ENCODE data around the gene AK8.

The AK8 gene

GRCh38 chr9:132697230-132697629 is 180.9 kb downstream of the AK8 start:
- H3K9me3 ChIP-seq (ENCODE audit: control extremely low read depth in 1 of 5, control insufficient read depth in 4 of 5, insufficient read depth in 2 of 5, low read depth in 1 of 5, low read length in 4 of 5) = peaks cover 5 to 23% (median 8%) of the 10 kb centered on the region in 5 experiments
- H3K27me3 ChIP-seq (replicated peaks in 2 of 5; ENCODE audit: control insufficient read depth in 4 of 5, insufficient read depth in 5 of 5, low read length in 4 of 5) = no peaks in the 10 kb centered on the region
- peaks cover 0 to 4% (median 3%) of the 10 kb centered on the region in 4 experiments for H3K36me3 ChIP-seq (ENCODE audit: control insufficient read depth in 4 of 4, insufficient read depth in 4 of 4, low read length in 3 of 4)
- POLR2A ChIA-PET = no interaction called here
- peak in 2 of 3 donors; percentile 18 to 36 for DNase-seq
- no peaks in the 10 kb centered on the region for H3K4me1 ChIP-seq (ENCODE audit: control extremely low read depth in 1 of 4, control insufficient read depth in 4 of 4, insufficient read depth in 4 of 4, low read length in 3 of 4)
- CTCF ChIA-PET = interaction anchor here (1.0 to 2.1 kb wide), 2 partner anchors 9 to 72 kb away, joined by 3 to 5 read pairs; no protein-coding TSS in a partner anchor
- H3K27ac ChIP-seq (ENCODE audit: insufficient read depth in 1 of 2, low read depth in 1 of 2, low read length in 2 of 2, poor library complexity in 1 of 2, severe bottlenecking in 2 of 2) = no peak overlapping the region
- no peak overlapping the region for H3K4me3 ChIP-seq (ENCODE audit: control insufficient read depth in 1 of 7, extremely low read depth in 1 of 7, insufficient read depth in 4 of 7, low read depth in 2 of 7, low read length in 6 of 7)

GRCh38 chr9:132694144-132694543 is 183.9 kb downstream of the AK8 start:
- peaks cover 5 to 27% (median 18%) of the 10 kb centered on the region in 4 experiments for H3K36me3 ChIP-seq (ENCODE audit: control insufficient read depth in 4 of 4, insufficient read depth in 4 of 4, low read length in 3 of 4)
- H3K27ac ChIP-seq (ENCODE audit: insufficient read depth in 1 of 2, low read depth in 1 of 2, low read length in 2 of 2, poor library complexity in 1 of 2, severe bottlenecking in 2 of 2) = no peak overlapping the region
- H3K27me3 ChIP-seq (replicated peaks in 2 of 5; ENCODE audit: control insufficient read depth in 4 of 5, insufficient read depth in 5 of 5, low read length in 4 of 5) = no peaks in the 10 kb centered on the region
- no peak overlapping the region for H3K4me3 ChIP-seq (ENCODE audit: control insufficient read depth in 1 of 7, extremely low read depth in 1 of 7, insufficient read depth in 4 of 7, low read depth in 2 of 7, low read length in 6 of 7)
- ChIA-PET CTCF (interaction anchor here (0.9 to 4.4 kb wide), 6 partner anchors 13 to 231 kb away, joined by 3 to 28 read pairs (median 4); no protein-coding TSS in a partner anchor), POLR2A (no interaction called here)
- H3K9me3 ChIP-seq (ENCODE audit: control extremely low read depth in 1 of 5, control insufficient read depth in 4 of 5, insufficient read depth in 2 of 5, low read depth in 1 of 5, low read length in 4 of 5) = peaks cover 5 to 23% (median 8%) of the 10 kb centered on the region in 5 experiments
- H3K4me1 ChIP-seq (ENCODE audit: control extremely low read depth in 1 of 4, control insufficient read depth in 4 of 4, insufficient read depth in 4 of 4, low read length in 3 of 4) = no peaks in the 10 kb centered on the region
- DNase-seq = peak; percentile 72 to 82 (median 78)
- no CpG with 5 or more reads among the region's 2 CpGs for WGBS (ENCODE audit: insufficient coverage)

GRCh38 chr9:132690696-132691095 is 187.4 kb downstream of the AK8 start:
- ChIA-PET CTCF (no interaction called here), POLR2A (no interaction called here)
- DNase-seq = no peak
- H3K36me3 ChIP-seq (ENCODE audit: control insufficient read depth in 4 of 4, insufficient read depth in 4 of 4, low read length in 3 of 4) = peaks cover 18 to 59% (median 37%) of the 10 kb centered on the region in 4 experiments
- no peak overlapping the region for H3K27ac ChIP-seq (ENCODE audit: insufficient read depth in 1 of 2, low read depth in 1 of 2, low read length in 2 of 2, poor library complexity in 1 of 2, severe bottlenecking in 2 of 2)
- 100% methylated on average over 1 of the region's 1 CpG for WGBS (ENCODE audit: insufficient coverage)
- H3K9me3 ChIP-seq (ENCODE audit: control extremely low read depth in 1 of 5, control insufficient read depth in 4 of 5, insufficient read depth in 2 of 5, low read depth in 1 of 5, low read length in 4 of 5) = peaks cover 0 to 2% (median 0%) of the 10 kb centered on the region in 5 experiments
- no peak overlapping the region for H3K4me3 ChIP-seq (ENCODE audit: control insufficient read depth in 1 of 7, extremely low read depth in 1 of 7, insufficient read depth in 4 of 7, low read depth in 2 of 7, low read length in 6 of 7)
- H3K27me3 ChIP-seq (replicated peaks in 2 of 5; ENCODE audit: control insufficient read depth in 4 of 5, insufficient read depth in 5 of 5, low read length in 4 of 5) = no peaks in the 10 kb centered on the region
- no peaks in the 10 kb centered on the region for H3K4me1 ChIP-seq (ENCODE audit: control extremely low read depth in 1 of 4, control insufficient read depth in 4 of 4, insufficient read depth in 4 of 4, low read length in 3 of 4)

GRCh38 chr9:132683873-132684272 is 194.2 kb downstream of the AK8 start:
- H3K4me1 ChIP-seq (ENCODE audit: control extremely low read depth in 1 of 4, control insufficient read depth in 4 of 4, insufficient read depth in 4 of 4, low read length in 3 of 4) = no peaks in the 10 kb centered on the region
- no peak for DNase-seq
- 100% methylated on average over 1 of the region's 1 CpG for WGBS (ENCODE audit: insufficient coverage)

GRCh38 chr9:132681561-132681960 is 196.5 kb downstream of the AK8 start:
- H3K36me3 ChIP-seq (ENCODE audit: control insufficient read depth in 4 of 4, insufficient read depth in 4 of 4, low read length in 3 of 4) = peaks cover 17 to 60% (median 42%) of the 10 kb centered on the region in 4 experiments
- WGBS (ENCODE audit: insufficient coverage) = 100% methylated on average over 1 of the region's 5 CpGs
- ChIA-PET POLR2A (no interaction called here), CTCF (no interaction called here)
- no peaks in the 10 kb centered on the region for H3K27me3 ChIP-seq (replicated peaks in 2 of 5; ENCODE audit: control insufficient read depth in 4 of 5, insufficient read depth in 5 of 5, low read length in 4 of 5)
- no peak overlapping the region for H3K27ac ChIP-seq (ENCODE audit: insufficient read depth in 1 of 2, low read depth in 1 of 2, low read length in 2 of 2, poor library complexity in 1 of 2, severe bottlenecking in 2 of 2)
- H3K4me1 ChIP-seq (ENCODE audit: control extremely low read depth in 1 of 4, control insufficient read depth in 4 of 4, insufficient read depth in 4 of 4, low read length in 3 of 4) = no peaks in the 10 kb centered on the region
- no peak overlapping the region for H3K4me3 ChIP-seq (ENCODE audit: control insufficient read depth in 1 of 7, extremely low read depth in 1 of 7, insufficient read depth in 4 of 7, low read depth in 2 of 7, low read length in 6 of 7)
- DNase-seq = no peak
- H3K9me3 ChIP-seq (ENCODE audit: control extremely low read depth in 1 of 5, control insufficient read depth in 4 of 5, insufficient read depth in 2 of 5, low read depth in 1 of 5, low read length in 4 of 5) = no peaks in the 10 kb centered on the region

More at GRCh38 chr9:132683873-132684272, 194.2 kb downstream of the AK8 start:
- Histone ChIP-seq H3K27me3 (replicated peaks in 2 of 5; ENCODE audit: control insufficient read depth in 4 of 5, insufficient read depth in 5 of 5, low read length in 4 of 5) (no peaks in the 10 kb centered on the region), H3K9me3 (ENCODE audit: control extremely low read depth in 1 of 5, control insufficient read depth in 4 of 5, insufficient read depth in 2 of 5, low read depth in 1 of 5, low read length in 4 of 5) (no peaks in the 10 kb centered on the region), H3K4me3 (ENCODE audit: control insufficient read depth in 1 of 7, extremely low read depth in 1 of 7, insufficient read depth in 4 of 7, low read depth in 2 of 7, low read length in 6 of 7) (no peak overlapping the region), H3K27ac (ENCODE audit: insufficient read depth in 1 of 2, low read depth in 1 of 2, low read length in 2 of 2, poor library complexity in 1 of 2, severe bottlenecking in 2 of 2) (no peak overlapping the region), H3K36me3 (ENCODE audit: control insufficient read depth in 4 of 4, insufficient read depth in 4 of 4, low read length in 3 of 4) (peaks cover 18 to 70% (median 42%) of the 10 kb centered on the region in 4 experiments)
- CTCF ChIA-PET = interaction anchor here (1.0 kb wide), 1 partner anchor 8 kb away, joined by 3 read pairs; no protein-coding TSS in a partner anchor
- POLR2A ChIA-PET = no interaction called here

GRCh38 chr9:132679946-132680625 is 198.0 kb downstream of the AK8 start:
- 100% methylated on average over 1 of the region's 3 CpGs for whole genome bisulfite sequencing (ENCODE audit: insufficient coverage)
- H3K9me3 ChIP-seq (ENCODE audit: control extremely low read depth in 1 of 5, control insufficient read depth in 4 of 5, insufficient read depth in 2 of 5, low read depth in 1 of 5, low read length in 4 of 5) = no peaks in the 10 kb centered on the region
- POLR2A ChIA-PET = no interaction called here
- H3K27me3 ChIP-seq (replicated peaks in 2 of 5; ENCODE audit: control insufficient read depth in 4 of 5, insufficient read depth in 5 of 5, low read length in 4 of 5) = no peaks in the 10 kb centered on the region
- DNase-seq = no peak
- H3K4me3 ChIP-seq (ENCODE audit: control insufficient read depth in 1 of 7, extremely low read depth in 1 of 7, insufficient read depth in 4 of 7, low read depth in 2 of 7, low read length in 6 of 7) = no peak overlapping the region
- H3K36me3 ChIP-seq (ENCODE audit: control insufficient read depth in 4 of 4, insufficient read depth in 4 of 4, low read length in 3 of 4) = peaks cover 17 to 47% (median 33%) of the 10 kb centered on the region in 4 experiments
- H3K27ac ChIP-seq (ENCODE audit: insufficient read depth in 1 of 2, low read depth in 1 of 2, low read length in 2 of 2, poor library complexity in 1 of 2, severe bottlenecking in 2 of 2) = no peak overlapping the region
- H3K4me1 ChIP-seq (ENCODE audit: control extremely low read depth in 1 of 4, control insufficient read depth in 4 of 4, insufficient read depth in 4 of 4, low read length in 3 of 4) = no peaks in the 10 kb centered on the region
- CTCF ChIA-PET = interaction anchor here (1.0 to 1.2 kb wide), 2 partner anchors 27 to 125 kb away, joined by 3 to 4 read pairs; no protein-coding TSS in a partner anchor

GRCh38 chr9:132677976-132678375 is 200.1 kb downstream of the AK8 start:
- ChIA-PET POLR2A (no interaction called here), CTCF (interaction anchor here (1.4 kb wide), 1 partner anchor 24 kb away, joined by 3 read pairs; no protein-coding TSS in a partner anchor)
- no peaks in the 10 kb centered on the region for H3K27me3 ChIP-seq (replicated peaks in 2 of 5; ENCODE audit: control insufficient read depth in 4 of 5, insufficient read depth in 5 of 5, low read length in 4 of 5)
- no peak for DNase-seq
- WGBS (ENCODE audit: insufficient coverage) = 99% methylated on average over 8 of the region's 8 CpGs
- H3K4me3 ChIP-seq (ENCODE audit: control insufficient read depth in 1 of 7, extremely low read depth in 1 of 7, insufficient read depth in 4 of 7, low read depth in 2 of 7, low read length in 6 of 7) = no peak overlapping the region
- H3K9me3 ChIP-seq (ENCODE audit: control extremely low read depth in 1 of 5, control insufficient read depth in 4 of 5, insufficient read depth in 2 of 5, low read depth in 1 of 5, low read length in 4 of 5) = no peaks in the 10 kb centered on the region
- peaks cover 15 to 32% (median 26%) of the 10 kb centered on the region in 4 experiments for H3K36me3 ChIP-seq (ENCODE audit: control insufficient read depth in 4 of 4, insufficient read depth in 4 of 4, low read length in 3 of 4)
- H3K4me1 ChIP-seq (ENCODE audit: control extremely low read depth in 1 of 4, control insufficient read depth in 4 of 4, insufficient read depth in 4 of 4, low read length in 3 of 4) = peaks cover 0 to 6% (median 5%) of the 10 kb centered on the region in 4 experiments
- no peak overlapping the region for H3K27ac ChIP-seq (ENCODE audit: insufficient read depth in 1 of 2, low read depth in 1 of 2, low read length in 2 of 2, poor library complexity in 1 of 2, severe bottlenecking in 2 of 2)

All from common myeloid progenitor, CD34-positive (primary cell).